GM12891 (cell line): ENCODE data around the gene ZNF532.

ENCODE experiments used
- DNase-seq: peaks from one replicate; pipeline ENCODE4 v3.0.0; 2011; ENCODE audit warnings: low spot score; ENCODE audit not compliant: insufficient read length
- FAIRE-seq: peaks from 2 replicates; lab custom pipeline; 2011; peaks lifted over from hg19 to GRCh38; lab: Jason Lieb, UNC
- PAX5 ChIP-seq: IDR thresholded peaks from 2 replicates; pipeline ENCODE4 v1.6.1; 2011; ENCODE audit warnings: low read length, moderate library complexity, mild to moderate bottlenecking; ENCODE audit not compliant: insufficient read depth, severe bottlenecking
- POLR2A ChIP-seq: IDR thresholded peaks from 2 replicates; pipeline ENCODE4 v1.6.1; 2011; ENCODE audit warnings: low read depth, low read length, control low read depth
- POLR2AphosphoS5 ChIP-seq: IDR thresholded peaks from 2 replicates; pipeline ENCODE4 v1.6.1; 2011; ENCODE audit warnings: low read depth, low read length, control low read depth
- POU2F2 ChIP-seq: IDR thresholded peaks from 2 replicates; pipeline ENCODE4 v1.6.1; 2011; ENCODE audit warnings: low read depth, mild to moderate bottlenecking, control low read depth, low read length, moderate library complexity
- SPI1 ChIP-seq: IDR thresholded peaks from 2 replicates; pipeline ENCODE4 v1.6.1; 2011; ENCODE audit warnings: low read depth, low read length, control low read depth
- TAF1 ChIP-seq: IDR thresholded peaks from 2 replicates; pipeline ENCODE4 v1.6.1; 2011; ENCODE audit warnings: low read depth, low read length, control low read depth

The ZNF532 gene

DNA sequence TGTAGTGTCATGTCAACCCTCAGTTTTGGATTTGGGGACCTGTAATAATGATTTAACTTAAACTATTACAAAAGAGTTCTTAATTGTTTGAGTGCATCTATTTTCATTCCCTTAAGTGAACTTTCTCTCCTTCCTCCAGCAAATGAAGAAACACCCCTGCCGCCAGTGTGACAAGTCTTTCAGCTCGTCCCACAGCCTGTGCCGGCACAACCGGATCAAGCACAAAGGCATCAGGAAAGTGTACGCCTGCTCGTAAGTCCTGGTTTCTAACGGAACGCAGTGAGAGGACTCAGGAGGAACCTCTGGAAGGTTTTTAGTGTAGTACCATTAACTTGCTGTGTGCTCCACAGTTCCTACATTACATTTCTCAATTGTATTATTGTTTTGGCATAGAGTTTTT lies 114.2 kb downstream of the ZNF532 start:
- DNase-seq (no peak), FAIRE-seq (no peak)
- TF ChIP-seq PAX5 (no peak), POLR2A (no peak), POLR2AphosphoS5 (no peak), POU2F2 (no peak), TAF1 (no peak), SPI1 (no peak)

DNA sequence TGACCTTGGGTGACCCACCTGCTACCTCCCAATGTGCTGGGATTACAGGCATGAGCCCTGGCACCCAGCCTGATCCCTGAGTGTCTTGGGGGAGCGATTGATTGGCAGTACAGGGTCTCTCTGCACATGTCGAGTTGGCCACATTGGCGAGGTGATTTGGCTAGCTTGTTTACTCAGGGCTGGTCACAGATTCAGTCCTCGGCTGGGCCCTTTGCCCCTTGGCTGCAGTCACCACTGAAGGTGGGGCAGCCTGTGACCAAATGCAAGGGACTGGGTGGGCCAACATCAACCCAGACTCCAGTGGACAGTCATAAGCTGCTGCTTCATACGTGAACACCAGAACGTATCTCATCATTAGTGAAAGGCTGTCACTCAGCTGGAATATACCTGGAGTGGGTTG lies 114.9 kb downstream of the ZNF532 start:
- DNase-seq, result no peak
- TF ChIP-seq SPI1 (no peak), PAX5 (no peak), POU2F2 (no peak), POLR2AphosphoS5 (no peak), TAF1 (no peak), POLR2A (no peak)
- no peak for FAIRE-seq

DNA sequence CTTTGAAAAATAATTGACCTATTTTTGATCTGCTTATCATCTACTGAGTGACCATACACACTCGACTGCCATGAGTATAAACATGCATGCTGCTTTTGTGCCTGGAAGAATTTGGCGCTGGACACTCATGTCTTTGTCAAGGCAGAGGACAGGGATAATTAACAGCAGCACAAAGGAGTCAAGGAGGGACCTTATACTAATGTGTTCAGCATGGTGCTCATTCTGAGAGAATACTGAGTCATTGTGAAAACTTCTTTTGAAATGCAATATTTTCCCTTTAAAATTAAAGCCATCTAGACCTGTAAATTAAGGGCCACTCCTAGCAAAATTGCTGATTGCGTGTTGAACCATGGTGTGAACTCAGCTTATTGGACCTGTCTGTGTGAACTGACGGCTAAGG lies 116.3 kb downstream of the ZNF532 start:
- TF ChIP-seq TAF1 (no peak), POLR2AphosphoS5 (no peak), POU2F2 (no peak), PAX5 (no peak), SPI1 (no peak), POLR2A (no peak)
- FAIRE-seq (peak; percentile 26), DNase-seq (no peak)

DNA sequence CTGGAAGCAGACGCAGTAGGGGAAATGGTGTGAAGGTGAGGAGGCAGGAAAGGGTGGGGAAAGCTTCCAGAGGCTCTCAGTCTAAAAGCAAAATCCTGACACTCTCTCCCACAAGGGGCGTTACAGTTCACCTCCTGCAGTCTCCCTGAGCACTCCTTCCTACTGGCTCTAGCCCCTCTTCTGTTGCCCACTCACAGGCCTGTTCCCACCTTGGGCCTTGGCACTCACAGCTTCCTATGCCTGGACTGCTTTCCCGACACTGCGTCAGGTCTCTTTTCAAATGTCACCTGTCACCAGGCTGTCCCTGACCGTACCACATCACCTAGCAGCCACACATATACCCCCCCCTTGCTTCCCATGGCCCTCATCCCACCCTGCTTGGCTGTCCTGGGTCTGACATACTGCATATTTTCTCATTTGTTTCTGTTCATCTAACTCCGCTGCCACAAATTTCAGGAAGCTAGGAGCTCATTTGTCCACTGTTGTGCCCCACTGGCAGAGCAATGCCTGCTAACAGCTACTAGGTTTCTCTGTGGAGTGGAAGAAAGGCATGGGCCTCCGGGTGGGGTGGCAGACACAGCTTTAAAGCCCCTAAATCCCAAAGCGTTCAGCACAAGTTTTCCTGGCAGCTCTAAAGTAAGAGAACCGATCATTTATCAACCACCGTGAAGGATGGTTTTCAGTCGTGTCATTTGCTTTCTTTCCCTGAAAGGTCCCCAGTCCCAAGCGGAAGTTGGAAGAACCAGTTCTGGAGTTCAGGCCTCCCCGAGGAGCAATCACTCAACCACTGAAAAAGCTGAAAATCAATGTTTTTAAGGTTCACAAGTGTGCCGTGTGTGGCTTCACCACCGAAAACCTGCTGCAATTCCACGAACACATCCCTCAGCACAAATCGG lies 118.8 kb downstream of the ZNF532 start:
- FAIRE-seq (no peak), DNase-seq (no peak)
- TF ChIP-seq POU2F2, result no peak
- TF ChIP-seq PAX5, result no peak
- TF ChIP-seq SPI1, result no peak
- TF ChIP-seq POLR2A, result no peak
- TF ChIP-seq POLR2AphosphoS5, result no peak
- TF ChIP-seq TAF1, result no peak

DNA sequence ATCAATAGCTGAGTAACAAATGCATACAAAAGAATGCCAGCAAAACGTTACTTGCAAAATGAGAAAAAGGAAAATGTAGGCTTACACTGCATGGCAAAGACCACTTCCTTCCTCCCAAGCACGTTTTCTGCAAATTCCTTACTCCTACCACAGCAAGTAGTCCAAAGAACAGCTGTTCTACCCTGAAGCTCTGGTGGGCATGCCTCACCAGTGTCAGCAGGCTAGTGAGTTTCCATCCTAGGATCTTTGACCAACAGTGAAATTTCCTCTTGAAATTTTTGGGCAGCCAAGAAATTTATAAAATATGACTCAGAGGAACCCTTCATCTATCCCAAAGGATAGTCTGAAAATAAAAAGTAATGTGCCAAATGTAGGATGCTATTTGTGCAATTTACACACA lies 123.9 kb downstream of the ZNF532 start:
- DNase-seq (no peak), FAIRE-seq (no peak)
- TF ChIP-seq POLR2AphosphoS5 (no peak), POLR2A (no peak), SPI1 (no peak), PAX5 (no peak), TAF1 (no peak), POU2F2 (no peak)

DNA sequence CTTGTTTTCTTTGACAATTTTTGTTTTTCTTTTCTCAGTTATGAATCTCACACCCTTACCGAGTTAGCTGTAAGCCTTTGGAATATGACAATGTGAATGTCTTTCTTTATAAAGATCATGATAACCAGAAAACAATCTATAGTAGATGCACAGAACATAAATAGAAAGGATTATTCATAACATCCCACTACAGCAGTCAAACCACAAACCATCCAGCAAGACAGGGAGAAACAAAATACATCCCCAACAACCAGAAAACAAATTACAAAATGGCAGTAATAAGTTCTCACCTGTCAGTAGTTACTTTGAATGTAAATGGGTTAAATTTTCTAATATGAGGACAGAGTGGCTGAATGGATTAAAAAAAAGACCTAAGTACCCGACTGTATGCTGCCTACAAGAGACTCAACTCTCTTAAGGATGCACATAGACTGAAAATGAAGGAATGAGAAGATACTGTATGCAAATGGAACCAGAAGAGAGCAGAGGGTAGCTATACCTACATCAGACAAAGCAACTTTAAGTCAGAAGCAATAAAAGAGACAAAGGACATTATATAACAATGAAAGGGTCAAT lies 124.6 kb downstream of the ZNF532 start:
- DNase-seq, result no peak
- no peak for FAIRE-seq
- no peak for TF ChIP-seq POLR2A
- no peak for TF ChIP-seq POLR2AphosphoS5
- TF ChIP-seq SPI1, result no peak
- TF ChIP-seq POU2F2, result no peak
- no peak for TF ChIP-seq TAF1
- TF ChIP-seq PAX5, result no peak

DNA sequence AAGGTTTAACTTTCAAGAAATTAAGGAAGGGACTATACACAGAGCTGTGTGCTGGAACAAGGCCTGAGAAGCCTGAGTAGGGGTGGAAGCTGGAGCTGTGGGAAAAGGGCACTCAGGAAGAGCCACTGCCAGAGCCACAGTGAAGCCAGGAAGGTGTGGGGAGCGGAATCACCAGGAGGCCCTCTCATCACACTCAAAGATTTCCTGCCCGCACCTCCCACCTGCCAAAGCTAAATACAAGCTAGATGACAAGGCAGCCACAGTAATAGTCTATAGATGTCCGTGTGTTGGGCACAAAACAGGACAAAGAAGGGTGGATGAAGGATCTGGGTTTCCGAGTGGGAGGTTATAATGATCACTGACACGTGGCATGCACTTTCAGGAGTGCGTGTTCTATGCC lies 126.0 kb downstream of the ZNF532 start:
- no peak for TF ChIP-seq SPI1
- TF ChIP-seq PAX5, result no peak
- TF ChIP-seq POU2F2, result 0 out of 2 replicates have a peak, but pooled peaks have one; percentile 22
- peak; percentile 33 for FAIRE-seq
- DNase-seq, result no peak

DNA sequence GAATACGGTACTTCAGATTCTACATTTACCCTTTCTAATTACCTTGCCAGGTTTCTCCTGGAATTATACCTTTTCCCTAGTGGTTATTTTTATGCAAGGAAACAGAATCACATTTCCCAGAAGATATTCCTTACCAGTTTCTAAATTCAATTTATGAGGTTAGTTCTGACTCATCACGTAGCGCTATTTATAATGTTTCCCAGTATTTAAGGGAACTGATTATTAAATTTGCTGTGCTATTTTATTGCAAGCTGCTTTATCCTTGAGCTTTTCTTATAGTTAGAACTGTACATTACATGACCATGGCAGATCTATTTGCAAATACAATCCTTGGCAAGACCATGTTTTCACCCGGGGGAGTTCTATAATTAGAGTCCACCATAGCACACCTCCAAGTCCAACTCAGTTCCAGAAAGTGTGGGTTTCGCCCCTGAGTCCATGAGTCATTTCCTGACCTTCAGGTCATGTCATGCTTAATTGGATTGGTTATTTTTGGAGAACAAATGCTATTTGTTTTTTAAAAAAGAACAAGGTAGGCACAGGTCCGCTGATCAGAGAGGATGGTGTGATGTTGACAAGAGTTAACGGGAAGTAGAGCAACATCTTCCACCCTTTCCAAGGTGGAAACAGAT lies 126.6 kb downstream of the ZNF532 start:
- no peak for TF ChIP-seq POLR2AphosphoS5
- TF ChIP-seq POU2F2, result peak; percentile 76; the same call in 1 of the 2 replicates
- no peak for TF ChIP-seq TAF1
- TF ChIP-seq SPI1, result no peak
- TF ChIP-seq PAX5, result peak; percentile 90
- peak; percentile 89 for FAIRE-seq
- DNase-seq, result no peak

DNA sequence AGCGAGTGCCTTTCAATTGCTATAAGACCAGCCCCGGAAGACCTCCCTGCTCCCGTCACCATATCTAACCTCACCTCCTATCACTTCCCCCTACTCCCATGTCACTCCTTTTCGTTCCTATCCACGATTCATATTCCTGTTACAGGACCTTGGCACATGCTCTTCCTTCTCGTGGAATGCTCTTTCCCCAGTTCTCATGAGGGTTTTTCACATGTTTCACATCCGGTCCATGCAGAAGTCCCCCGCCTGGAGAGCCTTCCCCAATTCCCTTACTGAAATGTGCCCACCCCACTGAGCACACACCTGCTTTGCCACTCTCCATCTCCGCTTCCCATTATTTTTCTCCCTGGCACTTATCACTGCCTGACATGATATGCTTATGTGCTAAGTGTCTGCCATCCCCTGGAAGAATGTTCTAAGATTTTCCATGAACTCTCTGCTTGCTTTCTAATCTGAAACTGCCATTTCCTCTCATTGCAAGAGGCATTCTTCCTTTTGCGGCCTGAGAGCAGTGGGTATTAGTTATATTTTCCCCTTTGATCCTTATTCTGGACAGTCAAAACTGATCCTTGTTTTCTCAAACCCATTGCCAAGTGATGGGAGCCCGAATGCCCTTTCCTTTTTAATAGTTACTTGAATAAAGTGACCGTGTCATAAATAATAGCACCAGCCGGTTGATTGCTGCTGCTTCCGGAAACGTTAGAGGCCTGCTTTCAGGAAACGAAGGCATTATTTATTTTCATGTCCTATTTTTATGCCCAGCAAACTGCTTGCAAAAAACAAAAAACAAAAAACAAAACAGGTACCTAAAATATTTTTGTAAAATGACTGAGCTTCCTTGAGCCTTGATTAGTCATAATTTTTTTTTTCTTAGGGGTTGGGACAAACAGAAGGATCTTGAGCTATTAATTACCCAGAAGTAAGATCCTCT lies 127.9 kb downstream of the ZNF532 start:
- TF ChIP-seq POLR2A, result no peak
- TF ChIP-seq POU2F2, result no peak
- no peak for TF ChIP-seq PAX5
- no peak for TF ChIP-seq SPI1
- TF ChIP-seq POLR2AphosphoS5, result no peak
- TF ChIP-seq TAF1, result no peak
- peak; percentile 68 for FAIRE-seq
- no peak for DNase-seq
